Spleen (tissue), 11 donors: ENCODE data around the gene MYO3B. TPM values are rescaled to one million over a fixed set of nuclear protein-coding genes. Genes with fewer than 3 reads are reported as not detected.

Source experiments
- DNase-seq: peaks from one replicate; pipeline ENCODE4 v3.0.0-alpha.2; 2020
- H3K27ac ChIP-seq, 8 donors: fragments of 200-600 bp; sonication (generic) in 7 of 8; 1 replicate in 4 of 8; 2 replicates in 4 of 8; pipeline versions ENCODE4 v1.5.0 to v1.8.0; 2016 to 2021; ENCODE audit warnings: inconsistent platforms in 4 of 8, mild to moderate bottlenecking in 4 of 8, moderate library complexity in 1 of 8
- H3K27me3 ChIP-seq, 7 donors: fragments of 200-600 bp; sonication (generic) in 6 of 7; replicated peaks in 1 of 7; 1 replicate in 4 of 7; 2 replicates in 3 of 7; pipeline versions ENCODE4 v1.5.0 to v1.8.0; 2016 to 2021; ENCODE audit warnings: inconsistent platforms in 3 of 7, mild to moderate bottlenecking in 1 of 7
- H3K36me3 ChIP-seq, 6 donors: fragments of 200-600 bp; sonication (generic) in 5 of 6; 1 replicate in 4 of 6; 2 replicates in 2 of 6; pipeline versions ENCODE4 v1.5.0 to v1.8.0; 2016 to 2021; ENCODE audit warnings: inconsistent platforms in 2 of 6
- H3K4me1 ChIP-seq, 6 donors: fragments of 200-600 bp; sonication (generic) in 5 of 6; 1 replicate in 3 of 6; 2 replicates in 3 of 6; pipeline versions ENCODE4 v1.5.0 to v1.8.0; 2016 to 2021; ENCODE audit warnings: inconsistent platforms in 3 of 6
- H3K4me3 ChIP-seq, 8 donors: fragments of 200-600 bp; sonication (generic) in 7 of 8; 1 replicate in 4 of 8; 2 replicates in 4 of 8; pipeline versions ENCODE4 v1.5.0 to v1.8.0; 2016 to 2021; ENCODE audit warnings: inconsistent platforms in 4 of 8, mild to moderate bottlenecking in 4 of 8, moderate library complexity in 2 of 8
- H3K9me3 ChIP-seq, 8 donors: fragments of 200-600 bp; sonication (generic) in 7 of 8; 1 replicate in 4 of 8; 2 replicates in 4 of 8; pipeline versions ENCODE4 v1.5.0 to v1.8.0; 2016 to 2021; ENCODE audit warnings: inconsistent platforms in 4 of 8
- CTCF ChIP-seq, 11 experiments: fragments of 200-600 bp in 7 of 11; fragments of 450-650 bp in 4 of 11; sonication (generic) in 4 of 11; IDR thresholded peaks in 8 of 11; conservative IDR thresholded peaks in 3 of 11; 1 replicate in 7 of 11; 2 replicates in 4 of 11; pipeline versions ENCODE4 v1.4.0 to v1.8.0; 2016 to 2021; ENCODE audit warnings: antibody characterized with exemption in 11 of 11, inconsistent platforms in 4 of 11, mild to moderate bottlenecking in 1 of 11
- POLR2A ChIP-seq, 3 donors: fragments of 450-650 bp; IDR thresholded peaks; one replicate each; pipeline ENCODE4 v1.5.1; 2017; ENCODE audit warnings: antibody characterized with exemption in 3 of 3, mild to moderate bottlenecking in 1 of 3
- POLR2AphosphoS5 ChIP-seq, 3 donors: sonication (generic); formaldehyde crosslinking; IDR thresholded peaks; one replicate each; pipeline ENCODE4 v1.5.1; 2017; ENCODE audit warnings: antibody characterized with exemption in 3 of 3
- WGBS, 5 donors: extraction: QIAGEN DNeasy Blood & Tissue Kit in 3 of 5; methylation state at CpG; one replicate each; pipeline versions ENCODE4 v1.1.5 to v1.1.7; 2013 to 2018; 5-methylcytosine and 5-hydroxymethylcytosine counted together
- intact Hi-C: fragments of 100-400 bp; cut with DNase I; formaldehyde crosslinking; loops from one replicate; pipeline ENCODE4 v1.15.0; 2023; ENCODE audit warnings: low total_unique reads
- polyA plus RNA-seq, 3 donors: library from polyadenylated mRNA; stranded (reverse); fragments of 200-250 nt; gene quantifications; one replicate each; pipeline ENCODE4 v1.2.1, GENCODE V29; 2013
- total RNA-seq, 7 donors: library from RNA; depleted of rRNA in 3 of 7; stranded (reverse); fragments of >200 nt in 3 of 7; fragmentation: NEBNext Ultra II Directional in 4 of 7; extraction: Animal tissue kit (Norgen Biotek cat#: 25700) in 4 of 7; gene quantifications; one replicate each; pipeline versions ENCODE4 v1.1.0 to v1.2.1, GENCODE V29; 2016 to 2021
- donor health status: healthy with polysubstance abuse.
- donor health status: DM: no; HTN: no; CAD: no; lungs with moderate emphysema.
- donor health status: DM: no; HTN: no; CAD: no.
- donor health status: Bipolar disorder and iron deficiency.
- donor health status: healthy.
- donor health status: DM: no; HTN: no; CAD: no.
- donor health status: DM: yes; HTN: yes; CAD: no.

The MYO3B gene
- total and polyA plus RNA-seq, 10 donors: 0.03 to 2.0 (median 0.58) TPM; not detected in 4

- WGBS, 5 donors: 83 to 90% (median 87%) methylated on average over 4 of the region's 4 CpGs
- no peaks in the 10 kb centered on the region for H3K27me3 ChIP-seq
- H3K4me1 ChIP-seq: peaks cover 0 to 6% (median 0%) of the 10 kb centered on the region in 6 donors
- no peak overlapping the region for H3K27ac ChIP-seq
- intact Hi-C loops: no loop called here
- H3K4me3 ChIP-seq: no peak overlapping the region
- H3K36me3 ChIP-seq: no peaks in the 10 kb centered on the region
- no peak for TF ChIP-seq POLR2AphosphoS5 (IDR thresholded peaks at IDR 0.05)
- TF ChIP-seq CTCF (IDR thresholded peaks at IDR 0.05 in 8 of 11, conservative IDR thresholded peaks at IDR 0.05 in 3 of 11): no peak
- no peak for TF ChIP-seq POLR2A (IDR thresholded peaks at IDR 0.05)
- no peak for DNase-seq
- H3K9me3 ChIP-seq: no peaks in the 10 kb centered on the region
Measured at GRCh38 chr2:170217778-170218251, 39.9 kb downstream of the MYO3B start.

GRCh38 chr2:170218456-170218855, 40.5 kb downstream of the MYO3B start:
- Histone ChIP-seq H3K36me3 (no peaks in the 10 kb centered on the region), H3K27ac (no peak overlapping the region), H3K9me3 (no peaks in the 10 kb centered on the region), H3K4me3 (no peak overlapping the region), H3K4me1 (peaks cover 0 to 4% (median 0%) of the 10 kb centered on the region in 6 donors), H3K27me3 (no peaks in the 10 kb centered on the region)
- WGBS, 5 donors: 88 to 93% (median 92%) methylated on average over 2 of the region's 2 CpGs
- no peak for DNase-seq
- no peak for TF ChIP-seq CTCF (IDR thresholded peaks at IDR 0.05 in 8 of 11, conservative IDR thresholded peaks at IDR 0.05 in 3 of 11)
- TF ChIP-seq POLR2AphosphoS5 (IDR thresholded peaks at IDR 0.05): no peak
- no peak for TF ChIP-seq POLR2A (IDR thresholded peaks at IDR 0.05)
- intact Hi-C loops: no loop called here

DNA sequence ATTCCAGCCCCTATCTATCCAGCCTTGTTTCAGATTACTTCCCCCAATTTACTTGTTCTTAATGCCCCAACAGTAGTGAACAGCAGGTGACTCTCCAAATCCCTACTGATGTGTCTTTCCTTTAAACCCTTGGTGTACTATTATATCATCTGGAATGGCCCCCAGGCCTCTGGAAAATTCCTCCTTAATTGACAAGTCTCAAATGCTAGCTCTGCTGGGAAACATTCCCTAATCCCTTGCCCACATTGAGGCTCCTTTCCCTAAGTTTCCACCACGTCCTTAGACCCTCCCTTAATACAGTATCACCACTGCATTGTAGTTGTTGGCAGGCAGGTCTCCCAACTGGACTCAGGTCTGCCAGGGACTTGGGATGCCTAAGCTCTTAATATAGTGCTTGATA, 41.0 kb downstream of the MYO3B start:
- Histone ChIP-seq H3K27ac (no peak overlapping the region), H3K9me3 (no peaks in the 10 kb centered on the region), H3K27me3 (no peaks in the 10 kb centered on the region), H3K4me1 (no peaks in the 10 kb centered on the region), H3K4me3 (no peak overlapping the region), H3K36me3 (no peaks in the 10 kb centered on the region)
- TF ChIP-seq POLR2AphosphoS5 (IDR thresholded peaks at IDR 0.05) (no peak), POLR2A (IDR thresholded peaks at IDR 0.05) (no peak), CTCF (IDR thresholded peaks at IDR 0.05 in 8 of 11, conservative IDR thresholded peaks at IDR 0.05 in 3 of 11) (no peak)
- intact Hi-C loops: no loop called here
- no peak for DNase-seq
- WGBS, 5 donors: 57 to 93% (median 61%) methylated on average over 1 of the region's 1 CpG

DNA sequence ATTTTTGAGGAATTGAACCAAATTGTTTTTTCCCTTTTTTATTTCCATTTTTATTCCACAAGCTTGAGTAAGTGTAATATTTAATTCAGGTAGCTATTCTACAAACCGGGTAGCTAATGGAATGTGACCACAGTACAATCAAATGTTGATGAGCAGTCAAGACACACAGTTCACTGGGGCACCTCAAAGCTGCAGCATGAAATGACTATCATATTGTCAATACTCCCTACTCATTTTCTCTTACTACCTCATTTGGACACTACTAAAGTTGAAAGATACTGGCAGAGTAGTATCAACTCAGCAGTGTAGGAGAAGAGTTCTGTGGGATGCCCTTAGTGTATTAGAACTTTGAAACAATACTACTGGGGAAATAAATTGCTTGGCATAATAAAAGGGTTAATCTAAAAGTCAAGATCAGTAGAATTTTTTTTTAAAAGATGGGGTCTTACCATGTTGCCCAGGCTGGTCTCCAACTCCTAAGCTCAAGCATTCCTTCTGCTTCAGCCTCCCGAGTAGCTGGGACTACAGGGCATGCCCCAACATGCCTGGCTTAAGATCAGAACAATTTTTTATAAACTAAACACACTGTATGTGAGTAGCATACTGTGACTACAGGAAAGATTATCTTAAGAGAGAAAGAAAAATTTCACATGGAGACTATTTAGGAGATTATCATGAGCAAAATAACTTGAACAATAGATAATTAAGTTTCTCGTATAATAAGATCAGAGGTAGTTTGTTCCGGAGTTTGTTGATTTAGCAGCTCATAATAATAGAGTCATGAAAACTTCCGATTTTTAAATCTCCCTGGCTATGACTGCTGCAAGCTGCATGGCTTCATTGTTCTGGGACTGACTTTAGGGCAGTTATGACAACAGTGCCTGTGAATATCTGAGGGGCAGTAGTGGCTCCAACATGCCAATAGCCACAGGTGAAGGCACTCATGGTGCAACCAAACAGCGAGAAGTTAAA, 43.7 kb downstream of the MYO3B start:
- Histone ChIP-seq H3K9me3 (no peaks in the 10 kb centered on the region), H3K27me3 (no peaks in the 10 kb centered on the region), H3K36me3 (no peaks in the 10 kb centered on the region), H3K27ac (no peak overlapping the region), H3K4me3 (no peak overlapping the region), H3K4me1 (no peaks in the 10 kb centered on the region)
- no peak for DNase-seq
- TF ChIP-seq CTCF (IDR thresholded peaks at IDR 0.05 in 8 of 11, conservative IDR thresholded peaks at IDR 0.05 in 3 of 11) (no peak), POLR2AphosphoS5 (IDR thresholded peaks at IDR 0.05) (no peak), POLR2A (IDR thresholded peaks at IDR 0.05) (no peak)
- intact Hi-C loops: no loop called here
- WGBS, 5 donors: 61 to 78% (median 71%) methylated on average over 6 of the region's 6 CpGs
